GM23248 (cell line): ENCODE results near the gene ALPK3. TPM values are rescaled to one million over a fixed set of nuclear protein-coding genes. Genes with fewer than 3 reads are reported as not detected.

Experiments used
- DNase-seq: peaks from one replicate; pipeline ENCODE4 v3.0.0-alpha.2; 2015
- H2AFZ ChIP-seq: fragments of 200-600 bp; sonication (generic); 2 replicates; pipeline ENCODE4 v1.6.1; 2016; ENCODE audit warnings: antibody characterized with exemption
- H3F3A ChIP-seq: fragments of 200-600 bp; sonication (generic); 2 replicates; pipeline ENCODE4 v1.6.1; 2016; ENCODE audit warnings: mild to moderate bottlenecking, antibody characterized with exemption, mixed run types; ENCODE audit not compliant: insufficient read depth
- H3K27ac ChIP-seq: fragments of 200-600 bp; sonication (generic); 2 replicates; pipeline ENCODE4 v1.5.1; 2016; ENCODE audit warnings: mild to moderate bottlenecking
- H3K27me3 ChIP-seq: fragments of 200-600 bp; sonication (generic); replicated peaks from 2 replicates; pipeline ENCODE4 v1.6.1; 2016; ENCODE audit warnings: mild to moderate bottlenecking; ENCODE audit not compliant: insufficient read depth
- H3K36me3 ChIP-seq: fragments of 200-600 bp; sonication (generic); 2 replicates; pipeline ENCODE4 v1.6.1; 2016; ENCODE audit warnings: low read depth, mild to moderate bottlenecking
- H3K4me1 ChIP-seq: fragments of 200-600 bp; sonication (generic); 2 replicates; pipeline ENCODE4 v1.6.1; 2016; ENCODE audit warnings: mild to moderate bottlenecking; ENCODE audit not compliant: insufficient read depth
- H3K4me2 ChIP-seq: fragments of 200-600 bp; sonication (generic); one replicate; pipeline ENCODE4 v1.6.1; 2016; ENCODE audit warnings: mild to moderate bottlenecking; ENCODE audit not compliant: unreplicated experiment
- H3K4me3 ChIP-seq: fragments of 200-600 bp; sonication (generic); 2 replicates; pipeline ENCODE4 v1.5.1; 2016; ENCODE audit warnings: mild to moderate bottlenecking
- H3K79me2 ChIP-seq: fragments of 200-600 bp; sonication (generic); 2 replicates; pipeline ENCODE4 v1.6.1; 2016; ENCODE audit warnings: mild to moderate bottlenecking; ENCODE audit not compliant: insufficient read depth
- H3K9ac ChIP-seq: fragments of 200-600 bp; sonication (generic); 2 replicates; pipeline ENCODE4 v1.6.1; 2016; ENCODE audit warnings: mild to moderate bottlenecking
- H3K9me2 ChIP-seq: fragments of 200-600 bp; sonication (generic); 2 replicates; pipeline ENCODE4 v1.6.1; 2016; ENCODE audit warnings: mixed run types, mild to moderate bottlenecking, moderate library complexity; ENCODE audit not compliant: insufficient read depth
- H3K9me3 ChIP-seq: fragments of 200-600 bp; sonication (generic); one replicate; pipeline ENCODE4 v1.6.1; 2017; ENCODE audit warnings: low read depth
- H4K20me1 ChIP-seq: fragments of 200-600 bp; sonication (generic); 2 replicates; pipeline ENCODE4 v1.6.0; 2016; ENCODE audit not compliant: insufficient read depth
- EZH2 ChIP-seq: fragments of 200-600 bp; sonication (generic); IDR thresholded peaks from 2 replicates; pipeline ENCODE4 v1.6.1; 2018; ENCODE audit warnings: antibody characterized with exemption, mild to moderate bottlenecking; ENCODE audit not compliant: insufficient read depth, poor library complexity, severe bottlenecking
- EZH2phosphoT487 ChIP-seq: fragments of 200-600 bp; sonication (generic); IDR thresholded peaks from 2 replicates; pipeline ENCODE4 v1.6.1; 2018; ENCODE audit warnings: antibody characterized with exemption, moderate library complexity, mild to moderate bottlenecking, low read depth; ENCODE audit not compliant: insufficient read depth
- WGBS, 2 experiments: methylation state at CpG; one replicate each; pipeline ENCODE4 v1.1.6; 2015 to 2017; ENCODE audit warnings: low lambda C conversion rate in 2 of 2, low coverage in 1 of 2; ENCODE audit errors: missing lambda C conversion rate in 2 of 2; 5-methylcytosine and 5-hydroxymethylcytosine counted together
- in situ Hi-C: fragments of 300-500 bp; cut with MboI; formaldehyde crosslinking; loops from 2 replicates; pipeline ENCODE4 v1.15.0; 2020
- polyA plus RNA-seq: library from polyadenylated mRNA; unstranded; fragments of >200 nt; fragmentation: Nextera tagmentation; extraction: Ambion mirVana; gene quantifications from 2 replicates; pipeline ENCODE4 v1.2.1, GENCODE V29; 2016
- total RNA-seq: library from RNA; depleted of rRNA; stranded (reverse); fragments of >200 nt; shearing (Covaris generic); gene quantifications from 2 replicates; pipeline ENCODE4 v1.2.3, GENCODE V29; 2014

The ALPK3 gene
- total and polyA plus RNA-seq, 2 experiments from 2014 or later = 5.0 TPM; not detected in 1

- no peak overlapping the region for H3K4me3 ChIP-seq
- no peaks in the 10 kb centered on the region for H3K9me3 ChIP-seq
- no peaks in the 10 kb centered on the region for H3K4me1 ChIP-seq
- H3K36me3 ChIP-seq = no peaks in the 10 kb centered on the region
- no peak overlapping the region for H3K9ac ChIP-seq
- H3K4me2 ChIP-seq = no peak overlapping the region
- 80 to 85% methylated on average over 12 of the region's 12 CpGs for WGBS, 2 experiments
- in situ Hi-C loops = no loop called here
- H2AFZ ChIP-seq = no peak overlapping the region
- no peaks in the 10 kb centered on the region for H3F3A ChIP-seq
- no peak for DNase-seq
- no peaks in the 10 kb centered on the region for H3K79me2 ChIP-seq
- no peaks in the 10 kb centered on the region for H3K9me2 ChIP-seq
- H4K20me1 ChIP-seq = no peaks in the 10 kb centered on the region
- H3K27ac ChIP-seq = no peak overlapping the region
- TF ChIP-seq EZH2phosphoT487 (no peak), EZH2 (no peak)
- no peaks in the 10 kb centered on the region for H3K27me3 ChIP-seq
Observed at GRCh38 chr15:84868037-84868880, 51.1 kb downstream of the ALPK3 start.

- DNase-seq = no peak
- WGBS, 2 experiments = 75 to 80% methylated on average over 3 of the region's 3 CpGs
- H3K27me3 ChIP-seq = no peaks in the 10 kb centered on the region
- no peak overlapping the region for H3K27ac ChIP-seq
- no peaks in the 10 kb centered on the region for H4K20me1 ChIP-seq
- no peak overlapping the region for H2AFZ ChIP-seq
- no peaks in the 10 kb centered on the region for H3K4me1 ChIP-seq
- no peaks in the 10 kb centered on the region for H3K36me3 ChIP-seq
- no peak overlapping the region for H3K4me2 ChIP-seq
- H3K9me2 ChIP-seq = no peaks in the 10 kb centered on the region
- H3F3A ChIP-seq = no peaks in the 10 kb centered on the region
- TF ChIP-seq EZH2phosphoT487 (no peak), EZH2 (no peak)
- H3K4me3 ChIP-seq = no peak overlapping the region
- H3K79me2 ChIP-seq = no peaks in the 10 kb centered on the region
- no peaks in the 10 kb centered on the region for H3K9me3 ChIP-seq
- in situ Hi-C loops = no loop called here
- H3K9ac ChIP-seq = no peak overlapping the region
Observed at GRCh38 chr15:84869510-84869909, 52.4 kb downstream of the ALPK3 start.

GRCh38 chr15:84871428-84871985 lies 54.4 kb downstream of the ALPK3 start:
- no peaks in the 10 kb centered on the region for H3K9me2 ChIP-seq
- H3K79me2 ChIP-seq = no peaks in the 10 kb centered on the region
- H3K4me2 ChIP-seq = no peak overlapping the region
- WGBS, 2 experiments = 82 to 84% methylated on average over 9 of the region's 9 CpGs
- H3K27ac ChIP-seq = no peak overlapping the region
- in situ Hi-C loops = no loop called here
- no peaks in the 10 kb centered on the region for H3K9me3 ChIP-seq
- no peak overlapping the region for H3K4me3 ChIP-seq
- no peak overlapping the region for H2AFZ ChIP-seq
- H3K9ac ChIP-seq = no peak overlapping the region
- H3K27me3 ChIP-seq = no peaks in the 10 kb centered on the region
- no peaks in the 10 kb centered on the region for H3K36me3 ChIP-seq
- no peaks in the 10 kb centered on the region for H3K4me1 ChIP-seq
- no peaks in the 10 kb centered on the region for H3F3A ChIP-seq
- TF ChIP-seq EZH2phosphoT487 = no peak
- no peak for TF ChIP-seq EZH2
- H4K20me1 ChIP-seq = no peaks in the 10 kb centered on the region
- DNase-seq = no peak

- H3K27me3 ChIP-seq = no peaks in the 10 kb centered on the region
- no peaks in the 10 kb centered on the region for H3K36me3 ChIP-seq
- H3K9ac ChIP-seq = no peak overlapping the region
- H3F3A ChIP-seq = no peaks in the 10 kb centered on the region
- no peaks in the 10 kb centered on the region for H4K20me1 ChIP-seq
- no peak overlapping the region for H3K27ac ChIP-seq
- no peaks in the 10 kb centered on the region for H3K79me2 ChIP-seq
- H2AFZ ChIP-seq = no peak overlapping the region
- 85 to 86% methylated on average over 16 to 17 of the region's 17 CpGs for WGBS, 2 experiments
- DNase-seq = no peak
- H3K4me2 ChIP-seq = no peak overlapping the region
- H3K9me3 ChIP-seq = no peaks in the 10 kb centered on the region
- no peak overlapping the region for H3K4me3 ChIP-seq
- TF ChIP-seq EZH2 (no peak), EZH2phosphoT487 (no peak)
- H3K9me2 ChIP-seq = no peaks in the 10 kb centered on the region
- in situ Hi-C loops = no loop called here
- H3K4me1 ChIP-seq = no peaks in the 10 kb centered on the region
Observed at GRCh38 chr15:84872009-84872910, 55.1 kb downstream of the ALPK3 start.
